ENCODE results near the gene SUCLG2.

SUCLG2 gene

GRCh38 chr3:67497746-67498145, 156.7 kb downstream of the SUCLG2 start:
- no peak for DNase-seq

- no peak for DNase-seq
Measured at GRCh38 chr3:67495751-67496150, 158.7 kb downstream of the SUCLG2 start.

- DNase-seq, result no peak
Measured at GRCh38 chr3:67493808-67494207, 160.6 kb downstream of the SUCLG2 start.

- DNase-seq, result no peak
Measured at GRCh38 chr3:67490658-67491057, 163.8 kb downstream of the SUCLG2 start.

- no peak for DNase-seq
Measured at GRCh38 chr3:67489816-67490215, 164.6 kb downstream of the SUCLG2 start.

GRCh38 chr3:67487564-67488114, 166.8 kb downstream of the SUCLG2 start:
- DNase-seq, result no peak

- DNase-seq, result no peak
Measured at GRCh38 chr3:67486883-67487282, 167.5 kb downstream of the SUCLG2 start.

GRCh38 chr3:67484085-67484484, 170.3 kb downstream of the SUCLG2 start:
- DNase-seq, result no peak

GRCh38 chr3:67481126-67481525, 173.3 kb downstream of the SUCLG2 start:
- no peak for DNase-seq

GRCh38 chr3:67478423-67478822, 176.0 kb downstream of the SUCLG2 start:
- DNase-seq, result no peak

GRCh38 chr3:67474311-67474710, 180.1 kb downstream of the SUCLG2 start:
- no peak for DNase-seq

- DNase-seq, result no peak
Measured at GRCh38 chr3:67472674-67473201, 181.7 kb downstream of the SUCLG2 start.

- no peak for DNase-seq
Measured at GRCh38 chr3:67470207-67470606, 184.2 kb downstream of the SUCLG2 start.

GRCh38 chr3:67468511-67468910, 185.9 kb downstream of the SUCLG2 start:
- DNase-seq, result peak; percentile 50

GRCh38 chr3:67463656-67464055, 190.8 kb downstream of the SUCLG2 start:
- DNase-seq, result no peak

- peak; percentile 34 for DNase-seq
Measured at GRCh38 chr3:67462187-67462586, 192.2 kb downstream of the SUCLG2 start.

- DNase-seq, result peak; percentile 85
Measured at GRCh38 chr3:67461667-67462142, 192.7 kb downstream of the SUCLG2 start.

GRCh38 chr3:67460841-67461510, 193.4 kb downstream of the SUCLG2 start:
- peak; percentile 37 for DNase-seq

- no peak for DNase-seq
Measured at GRCh38 chr3:67459796-67460195, 194.6 kb downstream of the SUCLG2 start.

GRCh38 chr3:67458896-67459530, 195.4 kb downstream of the SUCLG2 start:
- no peak for DNase-seq

- DNase-seq, result peak; percentile 26
Measured at GRCh38 chr3:67458408-67458807, 196.0 kb downstream of the SUCLG2 start.

GRCh38 chr3:67453628-67454027, 200.8 kb downstream of the SUCLG2 start:
- DNase-seq, result no peak

- no peak for DNase-seq
Measured at GRCh38 chr3:67450153-67450552, 204.3 kb downstream of the SUCLG2 start.

- no peak for DNase-seq
Measured at GRCh38 chr3:67447393-67447792, 207.0 kb downstream of the SUCLG2 start.

Data from fibroblast of skin of back (primary cell).